GM10266 (cell line): ENCODE results near the gene MYNN.
"Not testable (repeated sequence)": the region's sequence is repeated elsewhere in the genome, so short reads cannot be mapped to it uniquely, and the experiment has no call there.

Experiments used
- DNase-seq: peaks from one replicate; pipeline ENCODE4 v3.0.0; 2012; ENCODE audit errors: extremely low spot score
- CTCF ChIP-seq: IDR thresholded peaks from 2 replicates; pipeline ENCODE4 v1.5.1; 2012; ENCODE audit warnings: mild to moderate bottlenecking, low read depth; ENCODE audit not compliant: control insufficient read depth, insufficient read depth; ENCODE audit errors: missing control alignments

MYNN gene

DNA sequence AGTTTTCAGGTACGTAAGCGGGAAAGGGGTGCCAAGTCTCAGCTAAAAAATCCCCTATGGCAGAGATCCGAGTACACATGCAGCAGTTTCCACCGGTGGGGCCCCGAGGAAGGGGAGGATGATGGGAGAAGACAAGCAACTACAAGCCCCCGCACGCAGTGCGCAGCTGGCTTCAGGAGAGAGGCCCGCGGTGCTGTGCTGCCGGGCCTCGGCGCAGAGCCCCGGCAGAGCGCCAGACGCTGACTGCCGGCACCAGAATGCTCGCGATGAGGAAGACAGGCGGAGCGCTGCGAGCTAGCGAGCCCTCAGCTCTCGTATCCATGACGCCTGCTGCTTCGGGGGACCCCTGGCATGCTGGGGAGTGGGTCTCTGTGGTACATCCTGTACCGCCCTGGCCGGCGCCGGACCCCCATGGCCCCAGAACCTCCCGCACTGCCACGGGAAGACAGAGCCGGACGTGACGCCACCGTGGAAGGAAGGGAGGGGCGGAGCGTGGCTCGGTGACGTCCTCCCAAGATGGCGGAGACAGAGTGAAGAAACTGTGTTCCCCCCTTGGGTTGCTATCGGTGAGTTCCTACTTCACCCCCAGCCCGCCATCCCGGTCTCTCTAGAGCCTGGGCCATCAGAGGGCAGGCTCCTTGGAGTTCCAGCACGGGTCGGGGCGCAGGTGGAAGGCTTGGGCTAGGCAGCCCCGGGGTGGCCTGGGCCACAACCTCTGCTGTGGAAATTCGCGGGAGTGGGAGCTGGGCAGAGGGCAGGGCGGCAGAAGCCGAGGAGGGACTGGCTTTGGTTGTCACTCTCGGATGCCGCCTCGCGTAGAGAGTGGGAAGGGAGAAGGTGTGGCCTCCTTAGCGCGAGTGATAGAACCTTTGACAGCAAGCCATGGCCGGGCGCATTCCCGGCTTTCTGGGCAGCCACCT, at the start of gene MYNN:
Gene MYNN (plus strand): TSS at position 500 of the 920 bp plus-strand sequence. CDS start 900 bp downstream, outside the sequence.
- peak; percentile 11 for TF ChIP-seq CTCF

DNA sequence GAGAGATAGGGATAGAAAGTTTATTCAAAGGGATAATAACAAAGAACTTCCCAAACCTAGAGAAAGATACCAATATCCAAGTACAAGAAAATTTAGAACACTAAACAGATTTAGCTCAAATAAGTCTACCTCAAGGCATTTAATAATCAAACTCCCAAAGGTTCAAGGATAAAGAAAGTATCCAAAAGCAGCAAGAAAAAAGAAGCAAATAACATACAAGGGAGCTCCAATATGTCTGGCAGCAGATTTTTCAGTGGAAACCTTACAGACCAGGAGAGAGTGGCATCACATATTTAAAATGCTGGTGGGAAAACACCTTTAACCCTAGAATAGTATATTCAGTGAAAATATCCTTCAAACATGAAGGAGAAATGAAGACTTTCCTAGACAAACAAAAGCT, 41.3 kb upstream of the MYNN start:
- DNase-seq, result not testable (repeated sequence)

More for the DNA sequence above, at the start of gene MYNN:
- peak; percentile 89 for DNase-seq

DNA sequence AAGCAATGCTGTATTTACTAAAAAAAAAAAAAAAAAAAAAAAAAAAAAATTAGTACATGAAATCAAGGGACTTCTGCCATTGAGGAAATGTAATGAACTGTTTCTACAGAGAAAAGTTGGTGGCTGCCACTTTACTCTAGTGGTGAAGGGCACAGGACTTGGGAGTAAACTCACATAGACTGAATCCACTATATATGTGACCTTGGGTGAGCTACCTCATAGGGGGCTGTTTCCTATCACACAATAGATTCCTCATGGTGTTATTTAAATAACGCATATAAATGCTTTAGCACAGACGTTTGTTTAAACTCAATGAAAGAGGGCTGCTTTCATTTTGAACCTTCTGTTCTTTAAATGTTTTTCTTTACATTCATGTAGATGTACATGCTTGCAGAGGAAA, 34.1 kb upstream of the MYNN start:
- no peak for TF ChIP-seq CTCF
- DNase-seq, result no peak

GRCh38 chr3:169744366-169745054, 28.7 kb upstream of the MYNN start:
- DNase-seq, result no peak
- TF ChIP-seq CTCF, result peak; percentile 28

DNA sequence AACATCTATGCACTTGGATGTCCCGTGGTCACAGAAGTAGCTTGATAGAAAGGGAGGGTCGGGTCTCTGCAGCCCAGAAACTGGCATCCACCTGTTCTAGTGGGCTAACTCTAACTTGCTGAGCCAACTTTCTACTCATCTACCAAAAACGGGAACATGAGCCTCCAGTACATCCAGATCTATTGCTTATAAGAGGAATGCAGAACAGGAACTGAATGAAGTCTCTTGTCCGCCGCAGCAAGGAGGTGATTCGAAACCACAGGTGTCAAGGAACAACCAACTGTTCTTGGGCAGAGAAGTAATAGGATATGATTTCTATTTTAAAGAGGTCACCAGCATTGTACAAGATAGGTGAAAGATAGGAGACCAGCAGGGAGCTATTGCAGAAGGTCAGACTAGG, 26.3 kb upstream of the MYNN start:
- no peak for DNase-seq
- no peak for TF ChIP-seq CTCF

- TF ChIP-seq CTCF, result no peak
- peak; percentile 3 for DNase-seq
Measured at GRCh38 chr3:169748670-169749069, 24.5 kb upstream of the MYNN start.

GRCh38 chr3:169750665-169751064, 22.5 kb upstream of the MYNN start:
- no peak for TF ChIP-seq CTCF

More at GRCh38 chr3:169750665-169751064, 22.5 kb upstream of the MYNN start:
- DNase-seq, result no peak
